HG03575 (cell line): Measurements from ENCODE around the gene CREG2.
"Not testable (repeated sequence)": the region's sequence is repeated elsewhere in the genome, so short reads cannot be mapped to it uniquely, and the experiment has no call there.

Experiments
- ATAC-seq: cut with Tn5 transposase; IDR thresholded peaks from one replicate; pipeline ENCODE4 v1.9.1; 2021; ENCODE audit not compliant: unreplicated experiment, insufficient number of reproducible peaks, low FRiP score; ENCODE audit errors: extremely low read depth

CREG2 gene

GRCh38 chr2:101355401-101356054 is 31.8 kb downstream of the CREG2 start:
- no peak for ATAC-seq

- no peak for ATAC-seq
These were observed 32.6 kb downstream of the CREG2 start for GRCh38 chr2:101354420-101355311.

GRCh38 chr2:101352631-101353030 is 34.7 kb downstream of the CREG2 start:
- not testable (repeated sequence) for ATAC-seq

- ATAC-seq = no peak
These were observed 36.1 kb downstream of the CREG2 start for GRCh38 chr2:101351207-101351606.

GRCh38 chr2:101349893-101350662 is 37.2 kb downstream of the CREG2 start:
- no peak for ATAC-seq

- no peak for ATAC-seq
These were observed 38.4 kb downstream of the CREG2 start for GRCh38 chr2:101348883-101349282.

GRCh38 chr2:101346909-101347308 is 40.4 kb downstream of the CREG2 start:
- no peak for ATAC-seq

GRCh38 chr2:101344137-101344536 is 43.2 kb downstream of the CREG2 start:
- no peak for ATAC-seq

GRCh38 chr2:101342625-101343008 is 44.7 kb downstream of the CREG2 start:
- ATAC-seq = no peak

GRCh38 chr2:101341901-101342624 is 45.2 kb downstream of the CREG2 start:
- no peak for ATAC-seq

GRCh38 chr2:101341421-101341820 is 45.9 kb downstream of the CREG2 start:
- no peak for ATAC-seq

- ATAC-seq = no peak
These were observed 47.2 kb downstream of the CREG2 start for GRCh38 chr2:101340141-101340551.

- no peak for ATAC-seq
These were observed 47.9 kb downstream of the CREG2 start for GRCh38 chr2:101339266-101339880.

GRCh38 chr2:101337877-101338276 is 49.4 kb downstream of the CREG2 start:
- no peak for ATAC-seq

GRCh38 chr2:101332885-101333766 is 54.2 kb downstream of the CREG2 start:
- no peak for ATAC-seq

GRCh38 chr2:101331202-101331601 is 56.1 kb downstream of the CREG2 start:
- ATAC-seq = no peak

- ATAC-seq = no peak
These were observed 56.9 kb downstream of the CREG2 start for GRCh38 chr2:101330253-101330933.
